ENCODE measurements around the gene TRIM2.

The TRIM2 gene

DNA sequence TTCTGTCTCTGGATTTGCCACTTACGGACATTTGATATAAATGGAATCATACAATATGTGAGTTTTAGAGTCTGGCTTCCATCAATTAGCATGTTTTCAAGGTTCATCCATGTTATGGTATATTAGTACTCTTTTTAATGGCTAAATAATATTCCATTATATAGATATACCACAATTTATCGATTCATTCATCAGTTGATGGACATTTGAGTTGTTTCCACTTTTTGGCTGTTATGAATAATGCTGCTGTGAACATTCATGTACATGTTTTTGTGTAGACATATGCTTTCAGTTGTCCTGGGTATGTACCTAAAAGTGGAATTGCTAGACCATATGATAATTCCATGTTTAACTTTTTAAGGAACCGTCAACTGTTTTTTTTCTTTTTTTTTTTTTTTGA, 79.0 kb downstream of the TRIM2 start:
- DNase-seq (ENCODE audit: low read depth), result no peak
- TF ChIP-seq, protein P1, sequence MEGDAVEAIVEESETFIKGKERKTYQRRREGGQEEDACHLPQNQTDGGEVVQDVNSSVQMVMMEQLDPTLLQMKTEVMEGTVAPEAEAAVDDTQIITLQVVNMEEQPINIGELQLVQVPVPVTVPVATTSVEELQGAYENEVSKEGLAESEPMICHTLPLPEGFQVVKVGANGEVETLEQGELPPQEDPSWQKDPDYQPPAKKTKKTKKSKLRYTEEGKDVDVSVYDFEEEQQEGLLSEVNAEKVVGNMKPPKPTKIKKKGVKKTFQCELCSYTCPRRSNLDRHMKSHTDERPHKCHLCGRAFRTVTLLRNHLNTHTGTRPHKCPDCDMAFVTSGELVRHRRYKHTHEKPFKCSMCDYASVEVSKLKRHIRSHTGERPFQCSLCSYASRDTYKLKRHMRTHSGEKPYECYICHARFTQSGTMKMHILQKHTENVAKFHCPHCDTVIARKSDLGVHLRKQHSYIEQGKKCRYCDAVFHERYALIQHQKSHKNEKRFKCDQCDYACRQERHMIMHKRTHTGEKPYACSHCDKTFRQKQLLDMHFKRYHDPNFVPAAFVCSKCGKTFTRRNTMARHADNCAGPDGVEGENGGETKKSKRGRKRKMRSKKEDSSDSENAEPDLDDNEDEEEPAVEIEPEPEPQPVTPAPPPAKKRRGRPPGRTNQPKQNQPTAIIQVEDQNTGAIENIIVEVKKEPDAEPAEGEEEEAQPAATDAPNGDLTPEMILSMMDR (conservative IDR thresholded peaks at IDR 0.05; ENCODE audit: control insufficient read depth, insufficient read depth, low read depth, low read length), result no peak
- H3K4me3 ChIP-seq (ENCODE audit: control insufficient read depth, low read depth, low read length), result no peak overlapping the region

GRCh38 chr4:153290134-153290533, 85.9 kb downstream of the TRIM2 start:
- no peak overlapping the region for H3K4me3 ChIP-seq (ENCODE audit: control insufficient read depth, low read depth, low read length)
- TF ChIP-seq, protein P1 (conservative IDR thresholded peaks at IDR 0.05; ENCODE audit: control insufficient read depth, insufficient read depth, low read depth, low read length), result no peak
- no peak for DNase-seq (ENCODE audit: low read depth)

- DNase-seq (ENCODE audit: low read depth), result no peak
- TF ChIP-seq, protein P1 (conservative IDR thresholded peaks at IDR 0.05; ENCODE audit: control insufficient read depth, insufficient read depth, low read depth, low read length), result no peak
- no peak overlapping the region for H3K4me3 ChIP-seq (ENCODE audit: control insufficient read depth, low read depth, low read length)
Observed at GRCh38 chr4:153291562-153291961, 87.3 kb downstream of the TRIM2 start.

GRCh38 chr4:153292897-153293741, 88.9 kb downstream of the TRIM2 start:
- DNase-seq (ENCODE audit: low read depth), result no peak
- H3K4me3 ChIP-seq (ENCODE audit: control insufficient read depth, low read depth, low read length), result no peak overlapping the region
- TF ChIP-seq, protein P1 (conservative IDR thresholded peaks at IDR 0.05; ENCODE audit: control insufficient read depth, insufficient read depth, low read depth, low read length), result no peak

DNA sequence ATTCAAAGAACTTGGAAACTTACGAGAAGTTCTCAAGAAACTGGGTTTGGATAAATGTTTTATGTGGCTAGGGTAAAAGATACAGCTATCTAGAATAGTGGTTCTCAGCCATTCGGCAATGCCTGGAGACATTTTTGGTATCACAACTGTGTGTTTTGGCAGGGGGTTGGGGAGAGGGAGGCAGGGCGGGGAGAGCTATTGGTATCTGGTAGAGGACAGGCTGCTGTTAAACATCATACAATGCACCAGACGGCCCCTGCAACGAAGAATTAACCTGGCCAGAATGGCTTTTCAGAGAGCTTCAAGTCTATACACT, 89.5 kb downstream of the TRIM2 start:
- no peak overlapping the region for H3K4me3 ChIP-seq (ENCODE audit: control insufficient read depth, low read depth, low read length)
- DNase-seq (ENCODE audit: low read depth), result no peak
- TF ChIP-seq, protein P1 (conservative IDR thresholded peaks at IDR 0.05; ENCODE audit: control insufficient read depth, insufficient read depth, low read depth, low read length), result no peak

DNA sequence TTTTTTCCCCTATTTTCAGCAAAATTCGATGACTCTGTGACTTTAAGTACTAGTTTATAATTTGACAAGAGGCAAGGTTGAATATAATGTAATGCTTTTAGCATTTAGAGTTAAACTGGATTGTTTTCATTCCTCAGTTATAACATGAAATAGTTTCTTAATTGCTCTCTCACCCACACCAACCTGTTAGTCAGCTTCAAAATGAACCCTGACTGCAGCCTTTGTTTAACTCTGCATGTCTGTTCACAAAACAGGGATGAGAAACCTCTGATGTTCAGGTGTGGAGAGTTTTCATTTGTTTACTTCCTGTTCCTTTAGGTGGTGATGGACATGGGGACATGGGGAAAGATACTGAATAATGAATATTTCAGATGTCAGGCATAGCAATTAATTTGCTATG, 90.4 kb downstream of the TRIM2 start:
- DNase-seq (ENCODE audit: low read depth), result no peak
- TF ChIP-seq, protein P1 (conservative IDR thresholded peaks at IDR 0.05; ENCODE audit: control insufficient read depth, insufficient read depth, low read depth, low read length), result no peak
- H3K4me3 ChIP-seq (ENCODE audit: control insufficient read depth, low read depth, low read length), result no peak overlapping the region
